Endothelial cell of umbilical vein (primary cell): Measurements from ENCODE around the gene ZNF837.

Experiments
- EZH2 ChIP-seq: IDR thresholded peaks from 2 replicates; pipeline ENCODE4 v1.6.1; 2012; ENCODE audit warnings: borderline replicate concordance, low read depth, mild to moderate bottlenecking, moderate library complexity, low read length, inconsistent platforms; ENCODE audit not compliant: severe bottlenecking
- GATA2 ChIP-seq: IDR thresholded peaks from 2 replicates; pipeline ENCODE4 v1.7.0; 2011; ENCODE audit warnings: low read depth, mild to moderate bottlenecking, moderate library complexity, mixed read lengths, low read length; ENCODE audit not compliant: insufficient read length, insufficient read depth
- POLR2A ChIP-seq: IDR thresholded peaks from 2 replicates; pipeline ENCODE4 v1.6.1; 2012; ENCODE audit warnings: low read depth, mild to moderate bottlenecking, control low read depth, low read length
- POLR2AphosphoS5 ChIP-seq: IDR thresholded peaks from 2 replicates; pipeline ENCODE4 v1.6.1; 2012; ENCODE audit warnings: low read depth, mild to moderate bottlenecking, control low read depth, low read length, moderate library complexity; ENCODE audit not compliant: insufficient read depth
- TF ChIP-seq, protein P1 (sequence below), 2 donors: IDR thresholded peaks; 1 replicate in 1 of 2; 2 replicates in 1 of 2; pipeline ENCODE4 v1.5.1; 2011; ENCODE audit warnings: low read length in 2 of 2, mild to moderate bottlenecking in 2 of 2, moderate library complexity in 2 of 2, control low read depth in 1 of 2, inconsistent platforms in 1 of 2, low read depth in 1 of 2; ENCODE audit not compliant: insufficient read depth in 1 of 2; ENCODE audit errors: extremely low read depth in 1 of 2
- TF ChIP-seq, protein P2 (sequence below): IDR thresholded peaks from 2 replicates; pipeline ENCODE4 v1.6.1; 2011; ENCODE audit not compliant: insufficient read depth, insufficient read length

- TF ChIP-seq, protein P1, sequence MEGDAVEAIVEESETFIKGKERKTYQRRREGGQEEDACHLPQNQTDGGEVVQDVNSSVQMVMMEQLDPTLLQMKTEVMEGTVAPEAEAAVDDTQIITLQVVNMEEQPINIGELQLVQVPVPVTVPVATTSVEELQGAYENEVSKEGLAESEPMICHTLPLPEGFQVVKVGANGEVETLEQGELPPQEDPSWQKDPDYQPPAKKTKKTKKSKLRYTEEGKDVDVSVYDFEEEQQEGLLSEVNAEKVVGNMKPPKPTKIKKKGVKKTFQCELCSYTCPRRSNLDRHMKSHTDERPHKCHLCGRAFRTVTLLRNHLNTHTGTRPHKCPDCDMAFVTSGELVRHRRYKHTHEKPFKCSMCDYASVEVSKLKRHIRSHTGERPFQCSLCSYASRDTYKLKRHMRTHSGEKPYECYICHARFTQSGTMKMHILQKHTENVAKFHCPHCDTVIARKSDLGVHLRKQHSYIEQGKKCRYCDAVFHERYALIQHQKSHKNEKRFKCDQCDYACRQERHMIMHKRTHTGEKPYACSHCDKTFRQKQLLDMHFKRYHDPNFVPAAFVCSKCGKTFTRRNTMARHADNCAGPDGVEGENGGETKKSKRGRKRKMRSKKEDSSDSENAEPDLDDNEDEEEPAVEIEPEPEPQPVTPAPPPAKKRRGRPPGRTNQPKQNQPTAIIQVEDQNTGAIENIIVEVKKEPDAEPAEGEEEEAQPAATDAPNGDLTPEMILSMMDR (IDR thresholded peaks at IDR 0.05; ENCODE audit: extremely low read depth in 1 of 2, insufficient read depth in 1 of 2, low read depth in 1 of 2, low read length in 2 of 2), result no peak
- TF ChIP-seq POLR2AphosphoS5, result no peak
- TF ChIP-seq POLR2A, result no peak
- TF ChIP-seq, protein P2, sequence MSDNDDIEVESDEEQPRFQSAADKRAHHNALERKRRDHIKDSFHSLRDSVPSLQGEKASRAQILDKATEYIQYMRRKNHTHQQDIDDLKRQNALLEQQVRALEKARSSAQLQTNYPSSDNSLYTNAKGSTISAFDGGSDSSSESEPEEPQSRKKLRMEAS, result no peak
- TF ChIP-seq EZH2, result no peak
- TF ChIP-seq GATA2, result no peak
These were observed 61.6 kb downstream of the ZNF837 start for GRCh38 chr19:58319241-58319640.
